Choroid plexus epithelial cell (primary cell): ENCODE data around the gene TXNDC2.
A peak's percentile ranks its signal among the peaks of the same experiment; 100 is the strongest.
"Not testable (repeated sequence)": the region's sequence is repeated elsewhere in the genome, so short reads cannot be mapped to it uniquely, and the experiment has no call there.

ENCODE experiments used
- DNase-seq: peaks from one replicate; pipeline ENCODE4 v3.0.0-alpha.2; 2010; ENCODE audit warnings: low read depth
- H3K4me3 ChIP-seq: 2 replicates; pipeline ENCODE4 v1.5.1; 2011; ENCODE audit warnings: low read depth, mild to moderate bottlenecking, control low read depth, low read length, moderate library complexity
- TF ChIP-seq, protein P1 (sequence below): conservative IDR thresholded peaks from 2 replicates; pipeline ENCODE4 v1.5.1; 2011; ENCODE audit warnings: low read depth, mild to moderate bottlenecking, control low read depth, inconsistent platforms, low read length, moderate library complexity

TXNDC2 gene

DNA sequence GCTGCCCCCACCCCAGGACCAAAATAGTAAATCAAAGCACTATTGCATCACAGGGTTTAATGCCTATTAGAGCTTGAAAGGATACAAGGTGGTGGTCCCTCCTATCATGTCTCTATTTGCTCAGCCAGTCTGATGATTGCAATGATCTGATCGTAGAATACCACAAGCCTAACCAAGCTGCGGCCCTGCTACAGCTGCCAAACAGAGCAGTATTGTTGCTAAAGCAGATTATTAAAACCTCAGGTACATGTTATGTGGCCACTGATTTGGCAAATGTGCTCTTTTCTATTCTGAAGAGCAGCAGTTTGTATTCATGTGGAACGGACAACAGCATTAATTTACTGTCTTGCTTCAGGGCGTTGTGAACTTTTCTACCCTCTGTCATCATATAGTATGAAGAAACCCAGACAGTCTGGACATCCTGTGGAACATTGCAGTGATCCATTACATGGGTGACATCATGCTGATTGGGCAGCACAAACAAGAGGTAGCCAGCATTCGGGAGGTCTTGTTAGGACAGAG is 19.7 kb downstream of the TXNDC2 start:
- peak; percentile 60 for DNase-seq
- TF ChIP-seq, protein P1, sequence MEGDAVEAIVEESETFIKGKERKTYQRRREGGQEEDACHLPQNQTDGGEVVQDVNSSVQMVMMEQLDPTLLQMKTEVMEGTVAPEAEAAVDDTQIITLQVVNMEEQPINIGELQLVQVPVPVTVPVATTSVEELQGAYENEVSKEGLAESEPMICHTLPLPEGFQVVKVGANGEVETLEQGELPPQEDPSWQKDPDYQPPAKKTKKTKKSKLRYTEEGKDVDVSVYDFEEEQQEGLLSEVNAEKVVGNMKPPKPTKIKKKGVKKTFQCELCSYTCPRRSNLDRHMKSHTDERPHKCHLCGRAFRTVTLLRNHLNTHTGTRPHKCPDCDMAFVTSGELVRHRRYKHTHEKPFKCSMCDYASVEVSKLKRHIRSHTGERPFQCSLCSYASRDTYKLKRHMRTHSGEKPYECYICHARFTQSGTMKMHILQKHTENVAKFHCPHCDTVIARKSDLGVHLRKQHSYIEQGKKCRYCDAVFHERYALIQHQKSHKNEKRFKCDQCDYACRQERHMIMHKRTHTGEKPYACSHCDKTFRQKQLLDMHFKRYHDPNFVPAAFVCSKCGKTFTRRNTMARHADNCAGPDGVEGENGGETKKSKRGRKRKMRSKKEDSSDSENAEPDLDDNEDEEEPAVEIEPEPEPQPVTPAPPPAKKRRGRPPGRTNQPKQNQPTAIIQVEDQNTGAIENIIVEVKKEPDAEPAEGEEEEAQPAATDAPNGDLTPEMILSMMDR, result no peak
- no peak overlapping the region for H3K4me3 ChIP-seq

GRCh38 chr18:9906481-9906880 is 20.7 kb downstream of the TXNDC2 start:
- H3K4me3 ChIP-seq, result no peak overlapping the region
- TF ChIP-seq, protein P1, result no peak
- DNase-seq, result no peak

- DNase-seq, result no peak
- TF ChIP-seq, protein P1, result no peak
- no peak overlapping the region for H3K4me3 ChIP-seq
Measured at GRCh38 chr18:9907867-9908266, 22.1 kb downstream of the TXNDC2 start.

DNA sequence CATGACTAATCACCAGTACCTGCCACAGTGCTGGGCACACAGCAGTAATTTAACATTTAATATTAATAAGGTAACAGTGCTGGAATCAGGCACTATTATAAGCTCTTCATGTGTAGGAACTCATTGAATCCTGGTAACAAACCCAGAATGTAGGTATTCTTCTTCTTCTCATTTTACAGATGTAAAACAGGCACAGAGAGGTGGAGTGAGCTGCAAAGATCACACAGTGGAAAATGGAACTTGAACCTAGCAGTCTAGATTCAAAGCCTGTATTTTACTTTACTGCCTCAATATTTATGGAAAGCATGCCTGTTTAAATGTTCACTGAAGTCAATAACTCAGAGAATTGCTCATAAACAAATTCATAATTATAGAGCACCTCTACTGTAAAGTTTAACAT is 24.3 kb downstream of the TXNDC2 start:
- H3K4me3 ChIP-seq, result no peak overlapping the region
- DNase-seq, result no peak
- TF ChIP-seq, protein P1, result no peak

DNA sequence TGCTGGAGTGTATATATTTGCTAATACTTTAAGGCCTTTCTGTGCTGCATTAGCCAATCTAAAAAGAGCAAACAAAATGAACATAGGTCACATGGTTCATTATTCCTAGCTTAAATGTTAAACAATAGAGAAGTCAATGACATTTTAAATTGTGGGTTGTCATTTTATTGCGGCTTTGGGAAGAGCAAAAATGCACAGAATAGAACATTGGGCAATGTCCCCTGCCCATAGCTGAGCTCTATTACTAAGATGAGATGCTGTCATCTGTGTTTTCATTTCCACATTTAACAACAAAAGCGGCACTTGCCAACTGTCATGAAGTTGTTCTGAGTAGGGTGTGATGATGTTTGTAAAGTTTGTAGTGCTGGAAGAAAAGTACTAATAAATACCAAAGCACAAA is 24.9 kb downstream of the TXNDC2 start:
- no peak overlapping the region for H3K4me3 ChIP-seq
- DNase-seq, result no peak
- TF ChIP-seq, protein P1, result no peak

GRCh38 chr18:9911226-9911625 is 25.5 kb downstream of the TXNDC2 start:
- H3K4me3 ChIP-seq, result no peak overlapping the region
- DNase-seq, result no peak
- TF ChIP-seq, protein P1, result no peak

GRCh38 chr18:9912285-9912684 is 26.5 kb downstream of the TXNDC2 start:
- DNase-seq, H3K4me3 ChIP-seq: not testable (repeated sequence)
